Parathyroid adenoma (tissue), 2 donors: ENCODE data around the gene USP7.

ENCODE experiments used
- H2AFZ ChIP-seq: fragments of 300-600 bp; sonication (generic); one replicate; pipeline ENCODE4 v1.7.0; 2017; ENCODE audit warnings: antibody characterized with exemption, mild to moderate bottlenecking
- H3K27ac ChIP-seq: fragments of 300-600 bp; sonication (generic); one replicate; pipeline ENCODE4 v1.7.0; 2017
- H3K27me3 ChIP-seq: fragments of 300-600 bp; sonication (generic); one replicate; pipeline ENCODE4 v1.7.0; 2017; ENCODE audit warnings: low read length; ENCODE audit not compliant: control insufficient read depth, insufficient read depth
- H3K36me3 ChIP-seq: fragments of 300-600 bp; sonication (generic); one replicate; pipeline ENCODE4 v1.7.0; 2017; ENCODE audit warnings: low read length; ENCODE audit not compliant: control insufficient read depth, insufficient read depth
- H3K4me1 ChIP-seq: fragments of 300-600 bp; sonication (generic); one replicate; pipeline ENCODE4 v1.7.0; 2017; ENCODE audit warnings: control low read depth
- H3K4me2 ChIP-seq: fragments of 300-600 bp; sonication (generic); one replicate; pipeline ENCODE4 v1.7.0; 2017; ENCODE audit warnings: low read length
- H3K4me3 ChIP-seq: fragments of 300-600 bp; sonication (generic); one replicate; pipeline ENCODE4 v1.7.0; 2017; ENCODE audit warnings: low read depth, low read length
- H3K79me2 ChIP-seq: fragments of 300-600 bp; sonication (generic); one replicate; pipeline ENCODE4 v1.7.0; 2017; ENCODE audit warnings: control low read depth
- H3K9ac ChIP-seq: fragments of 300-600 bp; sonication (generic); one replicate; pipeline ENCODE4 v1.7.0; 2017; ENCODE audit warnings: mild to moderate bottlenecking
- H3K9me3 ChIP-seq: fragments of 300-600 bp; sonication (generic); one replicate; pipeline ENCODE4 v1.7.0; 2017; ENCODE audit warnings: low read length; ENCODE audit not compliant: control insufficient read depth
- TF ChIP-seq, protein P1 (sequence below): fragments of 300-600 bp; sonication (generic); IDR thresholded peaks from one replicate; pipeline ENCODE4 v1.7.0; 2017; ENCODE audit warnings: antibody characterized with exemption, mild to moderate bottlenecking
- donor health status: primary hyperparathyroidism.

Gene USP7

DNA sequence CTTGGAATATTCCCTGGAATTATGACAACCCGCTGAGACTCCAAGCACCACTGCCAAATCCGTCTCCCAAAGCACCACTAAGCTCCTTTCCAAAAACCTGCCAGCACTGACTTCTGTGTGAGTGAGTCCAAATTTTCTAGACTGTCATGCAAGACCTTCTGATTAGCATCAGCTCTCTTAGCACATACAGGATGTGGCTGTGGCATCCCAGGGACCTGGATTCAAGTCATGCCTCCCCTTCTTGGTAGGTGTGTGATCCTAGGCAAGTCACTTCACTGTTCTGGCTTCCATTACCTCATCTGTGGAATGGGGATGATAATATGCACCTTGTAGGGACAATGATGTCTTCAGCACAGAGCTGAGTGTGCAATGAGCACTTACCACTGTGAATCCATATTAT is 38.3 kb upstream of the USP7 start:
- Histone ChIP-seq H3K27me3 (no peaks in the 10 kb centered on the region), H3K79me2 (no peaks in the 10 kb centered on the region), H3K4me2 (no peak overlapping the region), H3K27ac (no peak overlapping the region), H3K4me3 (no peak overlapping the region), H2AFZ (no peak overlapping the region), H3K9ac (no peak overlapping the region), H3K9me3 (no peaks in the 10 kb centered on the region), H3K4me1 (no peaks in the 10 kb centered on the region), H3K36me3 (no peaks in the 10 kb centered on the region)
- TF ChIP-seq, protein P1, sequence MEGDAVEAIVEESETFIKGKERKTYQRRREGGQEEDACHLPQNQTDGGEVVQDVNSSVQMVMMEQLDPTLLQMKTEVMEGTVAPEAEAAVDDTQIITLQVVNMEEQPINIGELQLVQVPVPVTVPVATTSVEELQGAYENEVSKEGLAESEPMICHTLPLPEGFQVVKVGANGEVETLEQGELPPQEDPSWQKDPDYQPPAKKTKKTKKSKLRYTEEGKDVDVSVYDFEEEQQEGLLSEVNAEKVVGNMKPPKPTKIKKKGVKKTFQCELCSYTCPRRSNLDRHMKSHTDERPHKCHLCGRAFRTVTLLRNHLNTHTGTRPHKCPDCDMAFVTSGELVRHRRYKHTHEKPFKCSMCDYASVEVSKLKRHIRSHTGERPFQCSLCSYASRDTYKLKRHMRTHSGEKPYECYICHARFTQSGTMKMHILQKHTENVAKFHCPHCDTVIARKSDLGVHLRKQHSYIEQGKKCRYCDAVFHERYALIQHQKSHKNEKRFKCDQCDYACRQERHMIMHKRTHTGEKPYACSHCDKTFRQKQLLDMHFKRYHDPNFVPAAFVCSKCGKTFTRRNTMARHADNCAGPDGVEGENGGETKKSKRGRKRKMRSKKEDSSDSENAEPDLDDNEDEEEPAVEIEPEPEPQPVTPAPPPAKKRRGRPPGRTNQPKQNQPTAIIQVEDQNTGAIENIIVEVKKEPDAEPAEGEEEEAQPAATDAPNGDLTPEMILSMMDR: no peak

DNA sequence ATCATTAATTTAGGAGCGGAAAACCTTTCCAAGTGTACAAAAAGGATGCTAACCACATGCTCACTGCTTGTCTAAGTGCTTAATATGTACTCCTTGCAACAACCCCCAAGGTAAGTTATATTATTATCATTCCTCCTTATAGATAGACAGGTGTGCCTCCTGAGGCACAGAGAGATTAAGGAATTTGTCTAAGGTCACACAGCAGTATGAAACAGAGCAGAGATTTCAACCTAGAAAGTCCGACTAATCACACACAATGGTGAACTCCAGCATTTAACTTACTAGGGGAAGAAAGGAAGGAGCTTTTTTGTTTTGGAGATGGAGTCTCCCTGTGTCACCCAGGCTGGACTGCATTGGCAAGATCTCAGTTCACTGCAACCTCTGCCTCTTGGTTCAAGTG is 37.0 kb upstream of the USP7 start:
- Histone ChIP-seq H3K36me3 (no peaks in the 10 kb centered on the region), H3K27ac (no peak overlapping the region), H3K4me3 (no peak overlapping the region), H3K79me2 (no peaks in the 10 kb centered on the region), H3K27me3 (no peaks in the 10 kb centered on the region), H3K9me3 (no peaks in the 10 kb centered on the region), H2AFZ (no peak overlapping the region), H3K4me1 (no peaks in the 10 kb centered on the region), H3K4me2 (no peak overlapping the region), H3K9ac (no peak overlapping the region)
- TF ChIP-seq, protein P1: no peak

DNA sequence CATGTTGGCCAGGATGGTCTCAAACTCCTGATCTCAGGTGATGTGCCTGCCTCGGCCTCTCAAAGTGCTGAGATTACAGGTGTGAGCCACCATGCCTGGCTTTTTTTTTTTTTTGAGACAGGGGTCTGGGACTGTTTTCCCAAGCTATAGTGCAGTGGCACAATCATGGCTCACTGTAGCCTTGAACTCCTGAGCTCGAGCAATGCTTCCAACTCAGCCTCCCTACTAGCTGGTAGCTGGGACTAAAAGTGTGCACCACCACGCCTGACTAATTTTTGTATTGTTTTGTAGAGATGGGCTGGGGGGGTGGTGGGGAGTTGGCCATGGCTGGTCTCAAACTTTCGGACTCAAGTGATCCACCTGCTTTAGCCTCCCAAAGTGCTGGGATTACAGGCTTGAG is 36.1 kb upstream of the USP7 start:
- Histone ChIP-seq H2AFZ (no peak overlapping the region), H3K9me3 (no peaks in the 10 kb centered on the region), H3K9ac (no peak overlapping the region), H3K4me1 (no peaks in the 10 kb centered on the region), H3K27ac (no peak overlapping the region), H3K36me3 (no peaks in the 10 kb centered on the region), H3K27me3 (no peaks in the 10 kb centered on the region), H3K79me2 (no peaks in the 10 kb centered on the region), H3K4me2 (no peak overlapping the region), H3K4me3 (no peak overlapping the region)
- TF ChIP-seq, protein P1: no peak

DNA sequence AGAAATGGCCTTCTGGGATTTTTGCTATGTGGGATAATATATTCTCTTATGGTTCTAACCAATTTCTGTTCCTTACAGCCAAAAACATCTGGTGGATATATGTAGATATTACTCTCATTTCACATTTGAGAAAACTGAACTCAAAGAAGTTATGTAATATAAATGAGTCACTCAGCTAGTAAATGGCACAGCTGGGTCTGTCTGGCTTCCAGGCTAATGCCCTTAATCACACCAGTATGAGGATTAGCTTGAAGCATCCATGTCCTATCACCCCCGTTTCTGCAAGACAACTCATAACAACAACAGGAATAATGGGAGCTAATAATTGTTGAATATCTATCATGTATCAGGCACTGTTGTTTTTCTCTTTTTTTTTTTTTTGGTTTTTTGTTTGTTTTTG is 34.4 kb upstream of the USP7 start:
- H3K4me3 ChIP-seq: no peak overlapping the region
- TF ChIP-seq, protein P1: no peak
- H3K4me1 ChIP-seq: no peaks in the 10 kb centered on the region
- H3K79me2 ChIP-seq: no peaks in the 10 kb centered on the region
- no peak overlapping the region for H3K27ac ChIP-seq
- no peaks in the 10 kb centered on the region for H3K36me3 ChIP-seq
- H3K9ac ChIP-seq: no peak overlapping the region
- no peak overlapping the region for H2AFZ ChIP-seq
- no peaks in the 10 kb centered on the region for H3K9me3 ChIP-seq
- H3K4me2 ChIP-seq: no peak overlapping the region
- H3K27me3 ChIP-seq: no peaks in the 10 kb centered on the region

DNA sequence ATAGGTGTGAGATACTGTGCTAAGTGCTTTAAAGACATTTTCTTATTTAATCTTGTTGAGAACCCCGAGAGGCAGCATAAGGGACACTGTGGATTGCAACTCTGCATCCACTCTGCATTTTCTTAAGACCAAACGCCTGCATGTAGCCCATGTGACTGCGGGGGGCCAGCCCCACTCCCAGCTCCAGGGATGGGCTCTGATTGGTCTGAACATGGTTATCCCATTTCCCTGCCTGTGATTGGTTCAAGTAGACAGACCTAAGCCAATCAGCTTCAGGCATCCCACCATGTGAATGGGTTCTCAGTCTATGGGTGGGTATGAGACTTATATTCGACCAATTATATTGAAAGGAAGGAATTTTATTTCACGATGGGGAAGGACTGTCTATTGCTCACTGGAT is 33.2 kb upstream of the USP7 start:
- Histone ChIP-seq H3K4me1 (no peaks in the 10 kb centered on the region), H3K27me3 (no peaks in the 10 kb centered on the region), H3K4me2 (no peak overlapping the region), H3K9me3 (no peaks in the 10 kb centered on the region), H3K27ac (no peak overlapping the region), H3K9ac (no peak overlapping the region), H2AFZ (no peak overlapping the region), H3K79me2 (no peaks in the 10 kb centered on the region), H3K36me3 (no peaks in the 10 kb centered on the region), H3K4me3 (no peak overlapping the region)
- TF ChIP-seq, protein P1: no peak
